ENCODE data around the gene YPEL3. TPM values are rescaled to one million over a fixed set of nuclear protein-coding genes. Genes with fewer than 3 reads are reported as not detected.
A peak's percentile ranks its signal among the peaks of the same experiment; 100 is the strongest.

YPEL3 gene
- total RNA-seq, 4 donors from 2014 or later = 81.9 to 197 (median 122) TPM

DNA sequence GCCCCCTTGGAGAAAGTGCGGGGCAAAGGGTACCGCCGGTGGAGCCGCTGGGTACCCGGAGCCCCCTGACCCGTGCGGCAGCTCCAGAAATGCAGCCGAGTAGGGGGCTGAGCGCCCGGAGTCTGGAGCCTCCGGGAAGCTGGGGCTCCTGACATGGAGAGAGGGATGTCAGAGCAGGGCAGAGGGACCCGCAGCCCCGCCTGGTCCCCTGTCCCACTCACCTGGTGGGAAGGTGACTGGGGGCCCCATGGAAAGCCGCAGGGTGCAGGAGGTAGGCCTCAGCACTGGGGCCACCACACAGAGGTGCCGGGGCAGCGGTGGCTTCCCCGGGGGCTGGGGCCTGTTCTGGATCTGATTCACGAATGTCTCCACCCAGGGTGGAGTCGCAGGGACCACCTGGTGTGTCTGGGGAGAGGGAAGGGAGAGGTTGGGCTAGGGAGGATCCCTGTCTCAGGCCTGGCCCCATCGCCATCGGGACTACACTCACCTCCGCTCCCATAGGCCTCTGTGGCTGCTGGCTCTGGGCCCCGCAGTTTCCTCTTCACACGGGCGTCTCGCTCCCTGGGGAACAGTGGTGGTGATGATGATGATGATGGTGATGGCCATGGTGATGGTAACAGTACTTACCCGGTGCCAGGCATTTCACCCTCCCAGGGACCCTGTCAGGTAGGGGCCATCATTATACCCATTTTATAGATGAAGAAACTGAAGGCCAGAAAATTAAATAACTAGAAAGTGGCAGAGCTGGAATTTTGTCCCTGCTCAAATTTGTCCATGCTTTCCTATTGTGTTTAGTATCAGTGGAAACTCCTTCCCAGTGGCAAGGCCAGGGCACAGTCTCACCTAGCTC lies 9.5 kb downstream of the YPEL3 start:
- peaks cover 0 to 61% (median 16%) of the 10 kb centered on the region in 3 donors for H3K36me3 ChIP-seq
- H3K9me3 ChIP-seq = no peaks in the 10 kb centered on the region
- peak overlapping the region in 3 of 4 donors; percentile 15 to 63 (median 40) for H3K27ac ChIP-seq
- peaks cover 0 to 42% (median 9%) of the 10 kb centered on the region in 4 donors for H3K4me1 ChIP-seq
- H3K27me3 ChIP-seq = no peaks in the 10 kb centered on the region
- TF ChIP-seq, protein P1, sequence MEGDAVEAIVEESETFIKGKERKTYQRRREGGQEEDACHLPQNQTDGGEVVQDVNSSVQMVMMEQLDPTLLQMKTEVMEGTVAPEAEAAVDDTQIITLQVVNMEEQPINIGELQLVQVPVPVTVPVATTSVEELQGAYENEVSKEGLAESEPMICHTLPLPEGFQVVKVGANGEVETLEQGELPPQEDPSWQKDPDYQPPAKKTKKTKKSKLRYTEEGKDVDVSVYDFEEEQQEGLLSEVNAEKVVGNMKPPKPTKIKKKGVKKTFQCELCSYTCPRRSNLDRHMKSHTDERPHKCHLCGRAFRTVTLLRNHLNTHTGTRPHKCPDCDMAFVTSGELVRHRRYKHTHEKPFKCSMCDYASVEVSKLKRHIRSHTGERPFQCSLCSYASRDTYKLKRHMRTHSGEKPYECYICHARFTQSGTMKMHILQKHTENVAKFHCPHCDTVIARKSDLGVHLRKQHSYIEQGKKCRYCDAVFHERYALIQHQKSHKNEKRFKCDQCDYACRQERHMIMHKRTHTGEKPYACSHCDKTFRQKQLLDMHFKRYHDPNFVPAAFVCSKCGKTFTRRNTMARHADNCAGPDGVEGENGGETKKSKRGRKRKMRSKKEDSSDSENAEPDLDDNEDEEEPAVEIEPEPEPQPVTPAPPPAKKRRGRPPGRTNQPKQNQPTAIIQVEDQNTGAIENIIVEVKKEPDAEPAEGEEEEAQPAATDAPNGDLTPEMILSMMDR (IDR thresholded peaks at IDR 0.05) = no peak
- TF ChIP-seq POLR2A (IDR thresholded peaks at IDR 0.05) (no peak), EP300 (IDR thresholded peaks at IDR 0.05) (no peak)
- no peak for DNase-seq (ENCODE audit: low spot score in 2 of 2)
- no peak overlapping the region for H3K4me3 ChIP-seq
- 77 to 82% methylated on average over 16 to 27 of the region's 27 CpGs for WGBS, 2 donors

GRCh38 chr16:30085820-30086219 lies 10.2 kb downstream of the YPEL3 start:
- Histone ChIP-seq H3K27me3 (no peaks in the 10 kb centered on the region), H3K9me3 (no peaks in the 10 kb centered on the region), H3K36me3 (peaks cover 5 to 68% (median 22%) of the 10 kb centered on the region in 3 donors), H3K4me3 (no peak overlapping the region), H3K4me1 (peaks cover 0 to 35% (median 3%) of the 10 kb centered on the region in 4 donors), H3K27ac (peak overlapping the region; percentile 15 to 63 (median 48))
- no peak for DNase-seq (ENCODE audit: low spot score in 2 of 2)
- TF ChIP-seq EP300 (IDR thresholded peaks at IDR 0.05) (no peak), POLR2A (IDR thresholded peaks at IDR 0.05) (no peak)
- TF ChIP-seq, protein P1 (IDR thresholded peaks at IDR 0.05) = no peak
- WGBS, 2 donors = 60 to 64% methylated on average over 6 of the region's 6 CpGs

DNA sequence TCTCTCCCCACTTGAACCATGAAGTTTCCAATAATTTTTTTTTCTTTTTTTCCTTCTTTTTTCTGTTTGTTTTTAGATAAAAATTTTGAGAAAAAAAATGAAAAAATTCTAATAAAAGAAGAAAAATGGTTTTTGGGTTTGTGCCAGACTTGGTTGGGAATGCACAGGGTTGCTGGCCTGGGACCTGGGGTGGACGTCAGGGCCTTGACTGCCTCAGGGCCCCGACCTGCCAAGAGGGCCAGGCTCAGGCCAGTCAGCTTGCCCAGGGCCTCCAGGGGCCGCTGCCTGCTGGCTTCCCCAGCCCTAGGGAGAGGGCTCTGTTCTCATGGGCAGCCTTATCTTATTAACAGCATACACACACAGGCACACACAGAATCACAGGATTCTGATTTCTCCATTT lies 10.8 kb downstream of the YPEL3 start:
- peaks cover 5 to 72% (median 22%) of the 10 kb centered on the region in 3 donors for H3K36me3 ChIP-seq
- DNase-seq (ENCODE audit: low spot score in 2 of 2) = no peak
- no peaks in the 10 kb centered on the region for H3K9me3 ChIP-seq
- 44 to 46% methylated on average over 3 of the region's 3 CpGs for WGBS, 2 donors
- no peaks in the 10 kb centered on the region for H3K27me3 ChIP-seq
- H3K4me3 ChIP-seq = no peak overlapping the region
- peak overlapping the region in 3 of 4 donors; percentile 40 to 63 (median 55) for H3K27ac ChIP-seq
- peaks cover 0 to 29% (median 0%) of the 10 kb centered on the region in 4 donors for H3K4me1 ChIP-seq
- TF ChIP-seq EP300 (IDR thresholded peaks at IDR 0.05) (no peak), POLR2A (IDR thresholded peaks at IDR 0.05) (no peak)
- TF ChIP-seq, protein P1 (IDR thresholded peaks at IDR 0.05) = no peak

DNA sequence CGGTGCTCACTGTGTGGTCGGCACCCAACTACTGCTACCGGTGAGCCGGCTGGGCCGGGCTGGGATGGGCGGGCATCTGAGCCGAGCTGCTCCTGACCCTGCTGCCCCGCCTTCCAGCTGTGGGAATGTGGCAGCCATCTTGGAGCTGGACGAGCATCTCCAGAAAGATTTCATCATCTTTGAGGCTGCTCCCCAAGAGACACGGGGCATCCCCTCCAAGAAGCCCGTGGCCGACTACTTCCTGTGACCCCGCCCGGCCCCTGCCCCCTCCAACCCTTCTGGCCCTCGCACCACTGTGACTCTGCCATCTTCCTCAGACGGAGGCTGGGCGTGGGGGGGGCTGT lies 11.2 kb downstream of the YPEL3 start:
- Histone ChIP-seq H3K9me3 (no peaks in the 10 kb centered on the region), H3K4me1 (peaks cover 0 to 25% (median 0%) of the 10 kb centered on the region in 4 donors), H3K36me3 (peaks cover 5 to 76% (median 22%) of the 10 kb centered on the region in 3 donors), H3K4me3 (no peak overlapping the region), H3K27me3 (no peaks in the 10 kb centered on the region), H3K27ac (peak overlapping the region in 3 of 4 donors; percentile 40 to 63 (median 60))
- WGBS, 2 donors = 42 to 47% methylated on average over 17 of the region's 17 CpGs
- DNase-seq (ENCODE audit: low spot score in 2 of 2) = peak; percentile 47 to 56
- no peak for TF ChIP-seq POLR2A (IDR thresholded peaks at IDR 0.05)
- TF ChIP-seq, protein P1 (IDR thresholded peaks at IDR 0.05) = no peak
- no peak for TF ChIP-seq EP300 (IDR thresholded peaks at IDR 0.05)
